HG02763 (cell line): Measurements from ENCODE around the gene PXDN.

Experiments
- ATAC-seq: cut with Tn5 transposase; IDR thresholded peaks from one replicate; pipeline ENCODE4 v1.9.1; 2021; ENCODE audit warnings: mild to moderate bottlenecking, moderate library complexity; ENCODE audit not compliant: unreplicated experiment

PXDN gene

GRCh38 chr2:1621041-1621440 is 123.3 kb downstream of the PXDN start:
- no peak for ATAC-seq

GRCh38 chr2:1620081-1620480 is 124.2 kb downstream of the PXDN start:
- no peak for ATAC-seq

- no peak for ATAC-seq
Observed at GRCh38 chr2:1619556-1619955, 124.8 kb downstream of the PXDN start.

- no peak for ATAC-seq
Observed at GRCh38 chr2:1618974-1619373, 125.3 kb downstream of the PXDN start.

- no peak for ATAC-seq
Observed at GRCh38 chr2:1618191-1618961, 125.9 kb downstream of the PXDN start.

- no peak for ATAC-seq
Observed at GRCh38 chr2:1617425-1618021, 126.8 kb downstream of the PXDN start.

- no peak for ATAC-seq
Observed at GRCh38 chr2:1614564-1614963, 129.8 kb downstream of the PXDN start.

- ATAC-seq = no peak
Observed at GRCh38 chr2:1613731-1614354, 130.5 kb downstream of the PXDN start.

GRCh38 chr2:1613078-1613445 is 131.3 kb downstream of the PXDN start:
- no peak for ATAC-seq

- ATAC-seq = no peak
Observed at GRCh38 chr2:1612391-1613077, 131.8 kb downstream of the PXDN start.

GRCh38 chr2:1611886-1612285 is 132.4 kb downstream of the PXDN start:
- no peak for ATAC-seq

GRCh38 chr2:1610096-1610485 is 134.2 kb downstream of the PXDN start:
- ATAC-seq = no peak

GRCh38 chr2:1609485-1610095 is 134.7 kb downstream of the PXDN start:
- ATAC-seq = no peak

GRCh38 chr2:1609040-1609439 is 135.3 kb downstream of the PXDN start:
- ATAC-seq = no peak

- no peak for ATAC-seq
Observed at GRCh38 chr2:1607971-1608688, 136.2 kb downstream of the PXDN start.

- no peak for ATAC-seq
Observed at GRCh38 chr2:1607236-1607920, 136.9 kb downstream of the PXDN start.

- no peak for ATAC-seq
Observed at GRCh38 chr2:1606421-1607235, 137.7 kb downstream of the PXDN start.

- ATAC-seq = no peak
Observed at GRCh38 chr2:1606046-1606400, 138.3 kb downstream of the PXDN start.
